Measurements from ENCODE around the gene ADAT1. TPM values are rescaled to one million over a fixed set of nuclear protein-coding genes. Genes with fewer than 3 reads are reported as not detected.
A peak's percentile ranks its signal among the peaks of the same experiment; 100 is the strongest.

Gene ADAT1
- total and polyA plus RNA-seq, 8 donors, result 9.2 to 20.5 (median 14.0) TPM

DNA sequence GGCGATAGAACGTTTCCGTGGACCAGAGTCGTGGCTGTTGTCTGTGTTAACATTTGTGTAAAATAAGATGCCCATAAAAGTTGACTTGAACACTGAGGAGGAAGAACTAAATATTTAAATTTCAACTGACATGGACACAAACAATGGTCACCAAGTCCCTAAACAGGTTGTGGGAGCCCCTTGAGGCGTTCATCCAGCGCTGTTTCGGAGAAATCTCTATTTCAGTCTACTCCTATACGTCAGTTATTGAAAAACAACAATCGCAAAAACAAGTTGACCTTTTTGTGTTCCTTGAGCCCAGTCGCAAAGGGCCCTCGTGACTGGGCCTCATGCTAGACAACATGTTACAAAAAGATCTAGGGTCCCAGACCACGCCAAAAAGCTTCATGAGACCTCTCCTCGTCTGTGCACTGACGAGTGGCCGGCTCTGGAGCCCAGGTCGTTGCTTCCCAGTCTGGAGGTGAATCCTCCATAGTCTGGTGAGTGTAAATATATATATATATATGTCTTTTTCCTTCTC is 66.6 kb downstream of the ADAT1 start:
- Histone ChIP-seq H3K36me3 (no peaks in the 10 kb centered on the region), H3K4me1 (no peaks in the 10 kb centered on the region), H3K9me3 (no peaks in the 10 kb centered on the region), H3K27ac (peak overlapping the region; percentile 38 to 81 (median 66)), H3K27me3 (no peaks in the 10 kb centered on the region), H3K4me3 (peak overlapping the region in 3 of 4 donors; percentile 45 to 91 (median 90))
- intact Hi-C loops (cut with DNase I), result no loop called here
- TF ChIP-seq, protein P1, sequence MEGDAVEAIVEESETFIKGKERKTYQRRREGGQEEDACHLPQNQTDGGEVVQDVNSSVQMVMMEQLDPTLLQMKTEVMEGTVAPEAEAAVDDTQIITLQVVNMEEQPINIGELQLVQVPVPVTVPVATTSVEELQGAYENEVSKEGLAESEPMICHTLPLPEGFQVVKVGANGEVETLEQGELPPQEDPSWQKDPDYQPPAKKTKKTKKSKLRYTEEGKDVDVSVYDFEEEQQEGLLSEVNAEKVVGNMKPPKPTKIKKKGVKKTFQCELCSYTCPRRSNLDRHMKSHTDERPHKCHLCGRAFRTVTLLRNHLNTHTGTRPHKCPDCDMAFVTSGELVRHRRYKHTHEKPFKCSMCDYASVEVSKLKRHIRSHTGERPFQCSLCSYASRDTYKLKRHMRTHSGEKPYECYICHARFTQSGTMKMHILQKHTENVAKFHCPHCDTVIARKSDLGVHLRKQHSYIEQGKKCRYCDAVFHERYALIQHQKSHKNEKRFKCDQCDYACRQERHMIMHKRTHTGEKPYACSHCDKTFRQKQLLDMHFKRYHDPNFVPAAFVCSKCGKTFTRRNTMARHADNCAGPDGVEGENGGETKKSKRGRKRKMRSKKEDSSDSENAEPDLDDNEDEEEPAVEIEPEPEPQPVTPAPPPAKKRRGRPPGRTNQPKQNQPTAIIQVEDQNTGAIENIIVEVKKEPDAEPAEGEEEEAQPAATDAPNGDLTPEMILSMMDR (IDR thresholded peaks at IDR 0.05), result no peak
- FAIRE-seq, result no peak
- peak in 1 of 6 donors; percentile 18 for DNase-seq
- WGBS, 2 donors, result 43 to 44% methylated on average over 16 of the region's 16 CpGs
- no peak for ATAC-seq

DNA sequence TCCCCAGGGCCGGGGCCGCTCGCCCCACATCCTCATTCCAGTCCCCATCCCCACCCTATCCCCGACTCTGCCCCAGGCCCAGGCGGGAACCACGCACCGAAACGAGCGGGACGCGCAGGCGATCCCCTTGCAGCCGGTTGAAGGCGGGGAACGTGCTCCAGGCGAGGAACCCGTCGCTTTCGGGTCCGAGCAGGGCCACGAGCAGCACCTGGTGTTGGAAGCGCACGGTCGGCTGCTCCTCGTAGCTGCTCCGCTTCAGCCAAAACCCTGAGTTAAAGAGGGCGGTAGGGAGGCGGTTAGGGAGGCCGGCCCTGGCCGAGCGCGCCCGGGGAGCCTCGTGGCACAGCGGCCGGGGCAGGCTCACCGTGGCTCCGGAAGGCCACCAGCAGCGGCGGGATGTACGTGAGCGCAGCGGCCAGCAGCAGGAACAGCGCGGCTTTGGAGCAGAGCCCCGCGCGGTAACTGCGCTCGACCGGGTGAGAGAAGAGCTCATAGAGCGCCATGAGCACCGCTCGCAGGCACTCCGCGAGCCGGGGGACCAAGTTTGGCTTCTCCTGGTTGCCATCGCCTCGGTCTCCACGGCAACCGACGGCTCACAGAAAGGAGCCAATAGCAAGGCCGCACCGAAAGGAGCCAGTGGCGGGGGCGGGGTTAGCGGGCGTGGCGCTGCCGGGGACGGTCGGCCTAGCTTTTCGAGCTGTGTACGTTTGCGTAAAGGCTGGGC is 67.2 kb downstream of the ADAT1 start, which contains the start of gene TMEM231:
TMEM231 (minus strand) TSS at position 546 of the 724 bp plus-strand sequence; CDS start at position 503, 43 bp downstream.
- intact Hi-C loops (cut with DNase I), result no loop called here
- Histone ChIP-seq H3K4me3 (peak within 1 kb of the TSS; percentile 45 to 91 (median 72)), H3K27me3 (no peaks in the 10 kb centered on the region), H3K36me3 (no peaks in the 10 kb centered on the region), H3K27ac (peak within 1 kb of the TSS; percentile 38 to 81 (median 66)), H3K4me1 (no peaks in the 10 kb centered on the region), H3K9me3 (no peaks in the 10 kb centered on the region)
- FAIRE-seq, result no peak
- TF ChIP-seq, protein P1 (IDR thresholded peaks at IDR 0.05), result no peak
- ATAC-seq, result peak; percentile 95 to 98 (median 97)
- DNase-seq, result peak; percentile 93 to 98 (median 96)
- 0% methylated on average over 68 to 75 of the region's 75 CpGs for WGBS, 2 donors

DNA sequence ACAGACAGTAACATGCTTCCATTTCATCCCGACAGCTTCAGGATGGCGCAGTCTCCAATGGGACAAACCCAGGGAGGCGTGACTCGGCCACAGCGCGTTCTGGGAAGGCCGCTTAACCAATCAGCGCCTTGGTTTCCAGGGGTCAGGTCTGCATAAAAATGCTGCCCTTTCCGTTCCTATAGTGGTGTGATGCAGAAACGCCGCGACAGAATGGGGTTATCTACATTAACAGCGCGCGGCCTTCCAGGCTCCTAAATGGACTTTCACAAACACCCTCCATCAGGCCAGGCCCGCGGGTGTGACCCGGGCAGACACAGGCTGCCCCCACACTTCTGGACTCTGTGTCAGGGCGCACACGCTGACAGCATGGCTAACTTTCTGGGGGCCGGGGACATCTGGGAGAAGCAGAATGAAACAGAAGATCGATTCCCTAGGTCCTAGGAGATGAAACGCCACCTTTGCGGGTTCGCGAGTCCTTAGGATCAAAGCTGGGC is 67.8 kb downstream of the ADAT1 start:
- WGBS, 2 donors, result 1% methylated on average over 26 of the region's 26 CpGs
- TF ChIP-seq, protein P1 (IDR thresholded peaks at IDR 0.05), result no peak

DNA sequence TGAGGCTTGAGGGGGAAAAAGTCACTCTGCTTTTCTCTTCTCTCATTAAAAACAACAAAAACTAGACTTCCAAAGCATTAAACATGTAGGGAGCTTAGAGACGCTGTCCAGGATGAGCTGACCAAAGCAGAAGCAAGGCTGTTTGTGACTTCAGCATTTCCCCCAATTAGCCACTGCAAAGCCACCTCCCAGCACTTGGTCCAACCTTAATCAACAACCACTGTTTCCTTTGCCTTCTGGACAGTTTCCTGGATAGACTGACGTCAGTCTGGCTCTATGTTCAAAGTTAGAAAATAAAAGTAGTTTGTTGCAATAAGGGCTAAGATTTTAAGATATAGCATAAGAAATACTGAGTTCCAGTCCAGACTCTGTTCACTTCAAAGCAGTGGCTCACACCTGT is 70.1 kb downstream of the ADAT1 start:
- no peak overlapping the region for H3K27ac ChIP-seq

More for the DNA sequence above, 67.8 kb downstream of the ADAT1 start:
- peak; percentile 64 to 79 (median 76) for DNase-seq
- Histone ChIP-seq H3K27me3 (no peaks in the 10 kb centered on the region), H3K9me3 (no peaks in the 10 kb centered on the region), H3K27ac (peak overlapping the region; percentile 38 to 81 (median 66)), H3K36me3 (no peaks in the 10 kb centered on the region), H3K4me3 (peak overlapping the region; percentile 45 to 91 (median 72)), H3K4me1 (no peaks in the 10 kb centered on the region)
- no peak for FAIRE-seq
- peak; percentile 75 to 87 (median 79) for ATAC-seq
- intact Hi-C loops (cut with DNase I), result no loop called here

More for the DNA sequence above, 70.1 kb downstream of the ADAT1 start:
- H3K4me3 ChIP-seq, result no peak overlapping the region
- 68 to 75% methylated on average over 2 of the region's 2 CpGs for WGBS, 2 donors
- no peaks in the 10 kb centered on the region for H3K4me1 ChIP-seq
- no peaks in the 10 kb centered on the region for H3K27me3 ChIP-seq
- intact Hi-C loops (cut with DNase I), result no loop called here
- TF ChIP-seq, protein P1 (IDR thresholded peaks at IDR 0.05), result no peak
- FAIRE-seq (no peak), DNase-seq (no peak), ATAC-seq (no peak)
- H3K9me3 ChIP-seq, result no peaks in the 10 kb centered on the region
- H3K36me3 ChIP-seq, result no peaks in the 10 kb centered on the region
